Stimulated activated effector memory CD8-positive, alpha-beta T cell treated with anti-CD3 and anti-CD28 coated beads, Interleukin-12 subunit alpha, Interleukin-12 subunit beta, amount 100 ng/mL, for 72 hours (primary cell): ENCODE results near the gene ARMCX6.
"Not testable (repeated sequence)": the region's sequence is repeated elsewhere in the genome, so short reads cannot be mapped to it uniquely, and the experiment has no call there.

Experiments
- ATAC-seq: fragments of 150-1000 bp; cut with Tn5 transposase; 2 replicates; pipeline ENCODE4 v1.10.0; 2021
- DNase-seq, 2 donors: peaks; one replicate each; pipeline ENCODE4 v3.0.0; 2021 to 2022; ENCODE audit warnings: low spot score in 2 of 2
- H3K27ac Mint-ChIP-seq: one replicate; pipeline ENCODE4 v1.8.0; 2022; ENCODE audit warnings: mild to moderate bottlenecking, mixed read lengths
- H3K36me3 Mint-ChIP-seq: one replicate; pipeline ENCODE4 v1.8.0; 2022; ENCODE audit warnings: mild to moderate bottlenecking, mixed read lengths
- H3K4me1 Mint-ChIP-seq: one replicate; pipeline ENCODE4 v1.8.0; 2022; ENCODE audit warnings: mixed read lengths
- H3K4me3 Mint-ChIP-seq: one replicate; pipeline ENCODE4 v1.8.0; 2022; ENCODE audit warnings: mild to moderate bottlenecking, mixed read lengths
- H3K9me3 Mint-ChIP-seq: one replicate; pipeline ENCODE4 v1.8.0; 2022; ENCODE audit warnings: mixed read lengths

ARMCX6 gene

DNA sequence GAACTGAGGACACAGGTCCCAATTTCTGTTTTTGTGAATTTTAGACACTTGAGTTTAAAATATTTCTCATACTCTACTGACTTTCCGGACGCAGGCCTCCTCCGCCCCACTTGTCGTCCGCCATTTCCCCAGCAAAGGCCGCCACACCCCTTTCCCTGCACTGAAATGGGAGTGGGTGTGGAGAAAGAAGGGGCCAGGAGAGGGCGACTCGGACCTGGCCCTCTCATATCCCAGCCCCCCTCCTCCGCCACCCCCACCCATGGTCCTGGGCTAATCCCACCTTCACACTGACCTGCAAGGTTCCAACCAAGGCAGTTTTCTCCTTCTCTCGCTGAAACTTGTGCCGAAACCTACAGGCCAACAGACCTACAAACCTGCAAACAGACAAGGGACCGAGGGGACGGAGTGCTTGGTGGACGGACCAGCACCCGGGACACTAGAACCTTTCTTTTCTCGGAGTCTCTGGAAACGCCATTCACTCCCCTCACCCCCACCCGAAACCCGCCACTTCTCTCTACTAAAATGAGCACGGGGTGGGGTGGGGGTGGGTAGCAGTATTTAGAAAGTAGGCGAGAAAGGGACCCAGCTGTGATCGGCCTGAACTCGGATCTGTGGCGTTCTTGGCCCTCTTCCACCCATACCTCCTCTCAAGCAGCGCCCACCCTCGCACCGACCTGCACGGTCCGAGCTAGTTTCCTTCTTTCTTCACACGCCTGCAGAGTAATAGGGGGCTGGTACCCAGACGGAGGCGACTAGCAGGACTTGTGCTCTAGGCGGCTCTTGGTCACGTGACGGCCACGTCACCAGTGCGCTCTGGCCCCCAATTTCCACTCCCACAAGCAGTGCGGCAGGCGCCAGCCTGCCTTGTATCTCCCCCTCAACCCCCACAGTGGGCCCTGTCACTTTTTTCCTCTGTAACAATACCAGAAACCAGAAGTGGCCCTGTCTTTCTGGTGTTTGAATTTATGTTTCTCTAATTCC, at the start of gene ARMCX6:
TSS of gene ARMCX6 (minus strand) at position 790 of the 981 bp plus-strand sequence. CDS start 1,380 bp downstream, outside the sequence.
- H3K36me3 Mint-ChIP-seq, result peaks cover 9% of the 10 kb centered on the region
- ATAC-seq, result peak; percentile 93
- peaks cover 25% of the 10 kb centered on the region for H3K4me1 Mint-ChIP-seq
- H3K9me3 Mint-ChIP-seq, result no peaks in the 10 kb centered on the region
- DNase-seq, result peak; percentile 37 to 76
- H3K4me3 Mint-ChIP-seq, result peak within 1 kb of the TSS; percentile 84
- peak within 1 kb of the TSS; percentile 85 for H3K27ac Mint-ChIP-seq

DNA sequence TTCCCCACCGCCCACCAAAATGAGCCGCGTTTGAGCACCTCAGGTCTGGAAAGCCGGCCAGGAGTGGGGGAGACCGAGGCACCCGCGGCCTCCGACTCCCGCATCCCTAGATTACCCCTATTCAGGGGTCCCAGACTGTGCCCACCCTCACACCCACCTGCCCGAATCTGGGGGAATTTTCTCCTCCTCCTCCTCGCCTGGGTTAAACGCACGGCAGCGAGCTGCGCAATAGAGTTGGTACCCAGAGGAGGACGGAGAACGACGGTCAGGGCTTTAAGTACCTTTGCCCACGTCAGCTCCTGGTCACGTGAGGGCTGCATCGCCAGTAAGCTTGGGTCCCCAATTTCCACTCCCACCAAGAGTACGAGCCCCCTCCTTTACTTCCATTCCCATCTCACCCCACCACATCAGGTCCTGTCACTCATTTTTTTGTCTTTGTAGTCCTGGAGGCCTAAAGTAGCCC, 41.8 kb upstream of the ARMCX6 start, which contains the start of gene ARMCX2:
TSS of gene ARMCX2 (minus strand) at position 250 of the 463 bp plus-strand sequence. CDS start 2,262 bp downstream, outside the sequence.
- Mint-ChIP-seq H3K4me1 (peaks cover 5% of the 10 kb centered on the region), H3K9me3 (no peaks in the 10 kb centered on the region), H3K27ac (no peak within 1 kb of the TSS), H3K36me3 (no peaks in the 10 kb centered on the region), H3K4me3 (peak within 1 kb of the TSS; percentile 74)
- DNase-seq (no peak), ATAC-seq (no peak)

- H3K4me1 Mint-ChIP-seq, result peaks cover 5% of the 10 kb centered on the region
- H3K9me3 Mint-ChIP-seq, result no peaks in the 10 kb centered on the region
- no peaks in the 10 kb centered on the region for H3K36me3 Mint-ChIP-seq
- DNase-seq, result peak in 1 of 2 donors; percentile 54
- peak overlapping the region; percentile 74 for H3K4me3 Mint-ChIP-seq
- H3K27ac Mint-ChIP-seq, result no peak overlapping the region
- peak; percentile 80 for ATAC-seq
Measured at GRCh38 chrX:101658661-101659491, 41.1 kb upstream of the ARMCX6 start.

DNA sequence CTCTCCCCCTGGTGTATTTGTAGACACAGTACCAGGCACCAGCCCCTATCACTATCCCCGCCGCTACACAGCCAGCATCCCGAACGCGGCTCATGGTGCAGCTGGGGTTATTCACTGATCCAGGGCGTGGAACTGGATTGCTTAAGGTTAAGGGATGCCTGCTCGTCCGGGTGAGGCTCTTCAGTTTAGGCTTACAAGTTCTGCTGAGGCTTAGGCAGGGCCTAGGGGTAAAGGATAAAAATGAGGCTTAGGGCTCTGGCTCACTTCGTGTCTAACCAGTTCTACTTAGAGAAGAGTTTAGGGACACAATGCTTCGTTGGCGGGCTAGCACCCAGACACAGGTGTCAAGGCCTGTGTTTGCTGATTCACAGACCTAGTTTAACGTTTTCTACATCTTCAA, 39.7 kb upstream of the ARMCX6 start:
- no peaks in the 10 kb centered on the region for H3K36me3 Mint-ChIP-seq
- ATAC-seq, result no peak
- no peaks in the 10 kb centered on the region for H3K9me3 Mint-ChIP-seq
- no peak for DNase-seq
- no peak overlapping the region for H3K4me3 Mint-ChIP-seq
- no peak overlapping the region for H3K27ac Mint-ChIP-seq
- peaks cover 5% of the 10 kb centered on the region for H3K4me1 Mint-ChIP-seq

DNA sequence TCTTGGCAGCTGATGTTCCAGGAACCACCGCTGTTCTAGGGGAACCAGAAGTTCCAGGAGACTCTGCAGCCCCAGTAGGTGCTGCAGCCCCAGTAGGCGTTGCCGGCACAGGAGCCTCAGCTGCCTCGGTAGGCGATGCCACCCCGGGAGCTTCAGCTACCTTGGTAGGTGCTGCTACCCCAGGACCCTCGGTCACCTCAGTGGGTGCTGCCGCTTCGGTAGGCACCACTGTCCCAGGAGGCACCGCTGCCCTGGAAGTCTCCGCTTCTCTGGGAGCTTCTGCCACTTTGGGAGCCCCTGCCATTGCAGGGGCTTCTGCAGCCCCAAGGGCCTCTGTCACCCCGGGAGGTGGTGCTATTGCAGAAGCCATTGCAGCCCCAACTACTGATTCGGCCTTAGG, 39.0 kb upstream of the ARMCX6 start:
- H3K36me3 Mint-ChIP-seq, result no peaks in the 10 kb centered on the region
- no peak for ATAC-seq
- no peak overlapping the region for H3K27ac Mint-ChIP-seq
- H3K4me3 Mint-ChIP-seq, result no peak overlapping the region
- H3K9me3 Mint-ChIP-seq, result no peaks in the 10 kb centered on the region
- H3K4me1 Mint-ChIP-seq, result peaks cover 5% of the 10 kb centered on the region
- no peak for DNase-seq

GRCh38 chrX:101655534-101655933, 37.7 kb upstream of the ARMCX6 start:
- Mint-ChIP-seq H3K4me3 (no peak overlapping the region), H3K27ac (no peak overlapping the region), H3K4me1 (peaks cover 5% of the 10 kb centered on the region), H3K36me3 (no peaks in the 10 kb centered on the region), H3K9me3 (no peaks in the 10 kb centered on the region)
- DNase-seq, result no peak
- ATAC-seq, result no peak

- not testable (repeated sequence) for H3K9me3 Mint-ChIP-seq, H3K4me3 Mint-ChIP-seq
Measured at GRCh38 chrX:101647716-101648115, 29.9 kb upstream of the ARMCX6 start.

DNA sequence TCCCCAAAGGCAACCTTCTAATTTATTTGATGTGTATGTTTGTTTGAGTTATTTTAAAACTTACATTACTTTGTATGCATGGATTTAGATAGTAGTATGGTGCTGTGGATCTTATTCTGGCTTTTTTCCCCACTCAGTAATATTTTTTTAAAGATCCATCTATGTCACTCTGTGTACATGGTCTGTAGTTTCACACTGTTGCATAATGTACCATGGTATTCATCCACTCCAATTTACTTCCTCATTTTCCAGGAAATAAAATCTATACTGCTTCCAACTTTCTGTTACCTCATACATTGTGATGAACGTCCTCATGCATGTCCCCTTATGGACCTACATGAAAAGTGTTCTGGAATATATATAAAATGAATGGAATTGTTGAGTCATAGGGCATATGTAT, 24.3 kb upstream of the ARMCX6 start:
- ATAC-seq (no peak), DNase-seq (no peak)
- Mint-ChIP-seq H3K9me3 (no peaks in the 10 kb centered on the region), H3K4me3 (no peak overlapping the region), H3K36me3 (no peaks in the 10 kb centered on the region), H3K27ac (no peak overlapping the region), H3K4me1 (no peaks in the 10 kb centered on the region)

More at GRCh38 chrX:101647716-101648115, 29.9 kb upstream of the ARMCX6 start:
- not testable (repeated sequence) for H3K4me1 Mint-ChIP-seq, DNase-seq, H3K27ac Mint-ChIP-seq, H3K36me3 Mint-ChIP-seq, ATAC-seq

GRCh38 chrX:101639583-101639982, 21.8 kb upstream of the ARMCX6 start:
- no peak overlapping the region for H3K4me3 Mint-ChIP-seq
- H3K36me3 Mint-ChIP-seq, result peaks cover 18% of the 10 kb centered on the region
- H3K9me3 Mint-ChIP-seq, result no peaks in the 10 kb centered on the region
- no peaks in the 10 kb centered on the region for H3K4me1 Mint-ChIP-seq
- H3K27ac Mint-ChIP-seq, result no peak overlapping the region
- ATAC-seq (no peak), DNase-seq (no peak)

DNA sequence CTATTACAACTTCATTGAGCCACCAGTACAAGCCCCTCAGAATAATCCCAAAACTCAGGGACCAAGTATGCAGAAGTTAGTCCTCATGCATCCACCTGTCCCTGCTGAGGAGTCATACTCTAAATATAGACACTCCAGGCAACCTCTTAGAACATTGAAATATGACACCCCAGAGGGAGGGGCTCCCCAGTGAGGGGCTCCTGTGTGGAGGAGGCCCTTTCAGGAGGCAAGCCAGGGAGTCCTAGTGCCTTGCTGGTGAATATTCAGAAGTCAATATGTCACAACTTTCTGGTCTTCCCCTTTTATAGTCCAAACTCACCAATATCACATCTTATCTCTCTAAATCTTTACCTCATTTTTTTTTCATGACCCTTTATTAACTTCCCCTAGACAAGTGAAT, 1.6 kb upstream of the ARMCX6 start:
- Mint-ChIP-seq H3K4me1 (peaks cover 32% of the 10 kb centered on the region), H3K4me3 (no peak overlapping the region), H3K36me3 (peaks cover 28% of the 10 kb centered on the region), H3K27ac (no peak overlapping the region), H3K9me3 (no peaks in the 10 kb centered on the region)
- no peak for DNase-seq
- no peak for ATAC-seq

DNA sequence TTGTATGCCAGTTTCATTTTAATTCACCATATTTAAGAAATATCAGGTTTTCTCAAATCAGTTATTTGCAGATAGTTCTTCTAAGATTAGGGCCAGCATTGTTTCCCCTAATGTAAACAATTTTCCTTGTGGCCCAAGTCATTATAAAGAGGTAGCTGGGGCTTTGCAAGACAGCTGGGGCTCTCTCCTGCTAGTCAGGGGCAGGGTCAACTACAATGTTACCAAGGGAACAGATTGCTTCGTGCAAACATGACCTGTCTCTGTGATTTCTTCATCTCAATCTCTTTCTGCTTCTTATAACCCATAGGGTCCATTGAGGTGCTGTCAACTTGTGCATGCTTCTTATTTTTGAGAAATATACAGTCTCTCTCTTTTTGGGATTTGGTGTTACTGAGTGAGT, 12.1 kb downstream of the ARMCX6 start:
- ATAC-seq, result no peak
- no peaks in the 10 kb centered on the region for H3K9me3 Mint-ChIP-seq

DNA sequence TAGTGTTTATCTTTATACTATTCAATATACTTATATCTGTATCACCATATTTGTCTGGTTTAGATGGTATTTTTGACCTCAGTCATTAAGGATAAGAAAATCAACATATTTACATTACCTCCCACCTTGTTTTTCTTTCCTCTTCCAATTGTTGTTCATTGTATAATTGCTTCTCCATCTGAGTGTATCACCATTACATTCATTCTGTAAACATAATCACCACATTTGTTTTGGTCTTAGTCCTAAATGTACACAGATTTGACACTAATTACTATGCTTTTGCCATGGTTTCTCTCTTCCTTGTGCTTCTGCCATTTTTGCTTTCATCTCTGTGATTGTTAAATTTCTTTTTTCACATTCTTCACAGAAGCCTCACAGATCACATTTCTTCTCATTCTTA, 12.7 kb downstream of the ARMCX6 start:
- Mint-ChIP-seq H3K36me3 (no peaks in the 10 kb centered on the region), H3K27ac (no peak overlapping the region), H3K4me3 (no peak overlapping the region), H3K9me3 (no peaks in the 10 kb centered on the region), H3K4me1 (no peaks in the 10 kb centered on the region)
- ATAC-seq (no peak), DNase-seq (no peak)

More for the DNA sequence above, 12.1 kb downstream of the ARMCX6 start:
- no peaks in the 10 kb centered on the region for H3K36me3 Mint-ChIP-seq
- no peak for DNase-seq
- H3K27ac Mint-ChIP-seq, result no peak overlapping the region
- no peak overlapping the region for H3K4me3 Mint-ChIP-seq
- no peaks in the 10 kb centered on the region for H3K4me1 Mint-ChIP-seq

DNA sequence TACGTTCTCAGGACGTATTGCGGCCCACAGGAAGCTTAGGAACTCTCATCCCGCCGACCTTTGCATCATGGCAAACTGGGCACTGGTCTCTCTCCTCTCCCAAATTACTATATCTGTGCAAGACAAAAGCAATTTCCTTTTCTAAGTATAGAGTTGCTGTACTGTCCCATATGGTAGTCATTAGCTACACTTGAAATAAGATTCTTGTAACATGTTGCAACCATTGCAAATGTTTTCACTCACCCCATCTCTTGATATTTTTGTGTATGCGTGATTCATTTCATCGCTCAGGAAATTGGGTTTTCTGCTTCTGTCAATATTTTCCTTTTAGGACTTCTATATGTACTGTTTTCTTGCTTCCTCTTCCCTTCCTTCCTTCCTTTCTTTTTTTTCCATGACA, 15.7 kb downstream of the ARMCX6 start:
- H3K36me3 Mint-ChIP-seq, result no peaks in the 10 kb centered on the region
- H3K9me3 Mint-ChIP-seq, result no peaks in the 10 kb centered on the region
- no peak for ATAC-seq
- H3K4me1 Mint-ChIP-seq, result no peaks in the 10 kb centered on the region
- H3K27ac Mint-ChIP-seq, result no peak overlapping the region
- no peak for DNase-seq
- no peak overlapping the region for H3K4me3 Mint-ChIP-seq

DNA sequence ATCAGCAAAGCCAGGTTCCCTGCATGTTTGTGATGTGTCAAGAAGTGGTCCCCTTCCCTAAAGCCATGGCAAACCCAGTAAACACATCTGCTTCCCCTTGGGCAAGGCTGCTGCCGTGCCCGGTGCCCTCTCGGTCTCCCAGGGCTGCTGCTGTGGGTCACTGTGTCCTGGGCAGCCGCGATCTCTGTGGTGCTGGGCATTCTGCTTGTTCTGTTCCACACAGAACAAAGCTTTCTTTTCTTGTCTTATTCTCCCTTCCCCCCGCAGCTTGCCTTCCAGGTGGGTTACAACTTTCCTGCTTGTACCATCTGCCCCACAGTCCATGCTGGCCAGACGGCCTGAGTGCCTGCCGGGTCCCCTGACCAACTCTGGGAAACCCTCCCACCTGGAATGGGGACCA, 18.2 kb downstream of the ARMCX6 start:
- H3K27ac Mint-ChIP-seq, H3K9me3 Mint-ChIP-seq, DNase-seq, H3K4me3 Mint-ChIP-seq, H3K4me1 Mint-ChIP-seq, ATAC-seq, H3K36me3 Mint-ChIP-seq: not testable (repeated sequence)

DNA sequence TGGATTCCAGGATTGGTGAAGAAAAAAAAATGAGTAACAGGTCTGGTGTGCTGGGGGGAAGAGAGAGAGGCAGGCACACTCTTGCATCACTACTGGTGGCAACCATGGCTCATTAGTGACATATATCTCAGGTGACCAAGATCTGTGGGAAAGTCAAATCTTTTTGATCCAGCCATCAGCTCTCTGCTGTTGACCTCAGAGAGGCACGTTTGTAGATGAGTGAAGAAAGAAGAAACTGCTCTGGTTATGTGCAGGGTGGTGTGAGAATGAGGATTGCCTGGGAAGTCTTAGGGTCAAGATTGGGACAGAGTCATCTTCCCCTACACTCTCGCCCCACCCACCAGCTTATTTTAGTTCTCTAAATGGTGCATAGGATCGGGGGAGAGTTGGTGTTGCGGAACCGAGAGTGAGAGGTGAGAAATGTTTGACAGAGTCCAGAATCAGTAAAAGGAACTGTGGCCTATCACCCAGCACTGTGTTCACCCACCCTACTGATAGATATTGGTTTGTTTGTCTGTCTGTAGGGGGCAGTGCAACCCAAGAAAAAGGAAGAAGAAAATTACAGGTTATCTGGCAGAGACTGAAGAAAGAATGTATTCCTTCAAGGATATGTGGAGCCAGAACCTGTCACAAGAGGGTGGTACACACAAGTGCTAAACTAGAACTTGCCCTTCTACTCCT, 21.9 kb downstream of the ARMCX6 start:
- Mint-ChIP-seq H3K4me3 (no peak overlapping the region), H3K9me3 (no peaks in the 10 kb centered on the region), H3K4me1 (no peaks in the 10 kb centered on the region), H3K27ac (no peak overlapping the region), H3K36me3 (no peaks in the 10 kb centered on the region)
- ATAC-seq (peak; percentile 80), DNase-seq (peak; percentile 9 to 49)
